Measurements from ENCODE around the gene SLC35A3.
"Not testable (repeated sequence)": the region's sequence is repeated elsewhere in the genome, so short reads cannot be mapped to it uniquely, and the experiment has no call there.

Gene SLC35A3

DNA sequence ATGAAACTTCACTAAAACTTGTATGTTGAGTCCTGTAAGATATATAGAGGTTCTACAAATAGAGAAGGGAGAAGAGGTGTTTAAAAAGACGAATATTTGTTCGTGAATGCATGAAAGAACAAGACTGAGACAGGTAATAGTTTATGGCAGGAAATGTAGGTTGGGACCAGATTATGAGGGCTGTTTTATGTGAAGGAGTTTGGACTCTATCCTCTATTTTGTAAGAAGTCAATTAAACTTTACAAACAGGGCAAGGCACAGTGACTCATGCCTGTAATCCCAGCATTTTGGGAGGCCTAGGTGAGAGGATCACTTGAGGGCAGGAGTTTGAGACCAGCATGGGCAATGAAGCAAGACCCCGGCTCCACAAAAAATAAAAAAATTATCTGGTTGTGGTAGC lies 5.7 kb downstream of the SLC35A3 start:
- no peak for DNase-seq

DNA sequence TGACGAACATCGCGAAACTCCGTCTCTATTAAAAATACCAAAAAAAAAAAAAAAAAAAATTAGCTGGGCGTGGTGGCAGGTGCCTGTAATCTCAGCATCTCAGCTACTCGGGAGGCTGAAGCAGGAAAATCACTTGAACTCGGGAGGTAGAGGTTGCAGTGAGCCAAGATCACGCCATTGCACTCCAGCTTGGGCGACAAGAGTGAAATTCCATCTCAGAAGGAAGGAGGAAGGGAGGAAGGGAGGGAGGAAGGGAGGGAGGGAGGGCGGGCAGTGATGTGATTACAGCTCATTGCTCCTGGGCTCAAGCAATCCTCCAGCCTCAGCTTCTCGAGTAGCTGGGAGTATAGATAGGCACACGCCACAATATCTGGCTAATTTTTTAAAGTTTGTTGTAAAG lies 7.5 kb downstream of the SLC35A3 start:
- DNase-seq = not testable (repeated sequence)

DNA sequence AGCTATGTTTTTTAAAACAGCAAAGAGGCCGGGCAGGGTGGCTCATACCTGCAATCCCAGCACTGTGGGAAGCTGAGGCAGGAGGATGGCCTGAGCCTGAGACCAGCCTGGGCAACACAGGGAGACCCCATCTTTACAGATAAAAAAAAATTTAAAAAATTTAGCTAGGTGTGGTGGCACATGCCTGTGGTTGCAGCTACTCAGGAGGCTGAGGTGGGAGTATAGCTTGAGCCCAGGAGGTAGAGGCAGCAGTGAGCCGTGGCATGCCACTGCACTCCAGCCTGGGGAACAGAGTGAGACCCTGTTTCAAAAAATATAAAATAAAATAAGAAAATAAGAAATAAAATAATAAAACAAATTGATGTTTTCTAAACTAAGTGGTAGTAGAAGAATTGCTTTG lies 8.4 kb downstream of the SLC35A3 start:
- no peak for DNase-seq

DNA sequence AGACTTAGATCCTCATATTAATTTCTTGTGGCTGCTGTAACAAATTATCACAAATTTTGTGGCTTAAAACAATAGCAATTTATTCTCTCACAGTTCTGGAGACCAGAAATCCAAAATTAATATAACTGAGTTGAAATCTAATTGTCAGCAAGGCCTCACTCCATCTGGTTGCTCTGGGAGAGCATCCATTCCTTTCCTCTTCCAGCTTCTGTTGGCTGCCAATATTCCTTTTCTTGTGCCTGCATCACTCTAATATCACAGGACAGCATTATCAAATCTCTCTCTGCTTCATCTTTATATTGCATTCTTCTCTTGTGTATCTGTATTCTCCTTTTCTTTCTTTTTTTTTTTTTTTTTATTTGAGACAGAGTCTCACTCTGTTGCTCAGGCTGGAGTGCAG lies 9.3 kb downstream of the SLC35A3 start:
- no peak for DNase-seq

DNA sequence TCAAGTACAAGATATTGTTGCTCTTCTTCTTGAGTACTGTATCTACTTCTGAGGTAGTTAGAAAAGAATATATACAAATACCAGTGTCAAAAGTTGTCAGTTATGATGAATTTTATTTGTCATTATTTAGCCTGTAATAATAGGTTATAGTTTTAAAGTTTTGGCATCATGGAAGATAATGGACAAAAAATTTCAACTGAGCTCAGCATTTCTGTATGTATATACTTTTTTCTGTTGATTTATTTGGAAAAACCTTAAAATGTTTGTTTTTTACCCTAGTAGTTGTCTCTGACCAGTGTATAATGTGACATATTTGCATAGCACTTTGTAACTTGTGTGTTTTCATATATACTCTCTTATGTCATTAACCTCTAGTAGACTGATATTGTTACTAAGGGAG lies 11.1 kb downstream of the SLC35A3 start:
- DNase-seq = no peak

DNA sequence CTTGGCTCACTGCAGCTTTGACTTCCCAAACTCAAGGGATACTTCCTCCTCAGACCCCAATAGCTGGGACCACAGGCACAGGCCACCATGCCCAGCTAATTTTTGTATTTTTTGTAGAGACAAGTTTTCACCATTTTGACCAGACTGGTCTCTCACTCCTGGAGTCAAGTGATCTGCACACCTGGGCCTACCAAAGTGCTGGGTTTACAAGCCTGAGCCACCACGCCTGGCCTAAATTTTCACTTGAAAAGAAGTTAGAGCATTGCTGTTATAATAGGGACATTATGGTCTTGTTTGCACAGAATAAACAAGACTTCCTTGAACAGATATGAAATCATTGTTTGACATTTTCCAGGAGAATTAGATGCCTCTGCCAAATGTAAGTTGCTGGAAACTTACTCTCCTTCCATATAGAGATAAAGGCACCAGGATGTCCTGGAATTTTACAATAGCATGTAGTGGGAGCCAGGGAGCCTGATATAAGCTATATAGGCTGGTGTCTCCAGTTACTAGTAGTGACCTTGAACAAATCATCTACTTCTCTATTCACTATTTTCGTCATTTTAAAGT lies 16.9 kb downstream of the SLC35A3 start:
- DNase-seq = no peak

DNA sequence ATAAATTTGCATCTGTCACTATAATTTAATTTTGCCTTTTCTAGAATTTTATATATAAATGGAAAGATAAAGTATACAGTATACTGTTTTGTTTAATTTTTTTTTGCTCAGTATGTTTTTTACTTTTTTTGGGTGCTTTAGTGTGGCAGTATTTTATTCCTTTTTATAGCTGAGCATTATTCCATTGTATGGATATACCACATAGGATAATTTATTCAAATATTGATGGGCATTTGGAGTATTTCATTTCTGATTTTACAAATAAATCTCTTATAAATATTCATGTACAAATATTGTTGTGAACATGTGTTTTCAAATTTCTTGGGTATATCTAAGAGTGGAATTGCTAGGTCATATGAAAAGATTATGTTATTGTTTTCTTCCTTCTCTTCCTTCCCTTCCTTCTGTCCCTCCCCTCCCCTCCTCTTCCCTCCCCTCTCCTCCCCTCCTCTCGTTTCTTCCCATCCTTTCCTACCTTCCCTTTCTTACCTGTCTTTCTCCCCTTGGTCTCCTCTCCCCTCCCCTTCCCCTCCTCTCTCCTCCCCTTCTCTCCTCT lies 18.5 kb downstream of the SLC35A3 start:
- DNase-seq = no peak

DNA sequence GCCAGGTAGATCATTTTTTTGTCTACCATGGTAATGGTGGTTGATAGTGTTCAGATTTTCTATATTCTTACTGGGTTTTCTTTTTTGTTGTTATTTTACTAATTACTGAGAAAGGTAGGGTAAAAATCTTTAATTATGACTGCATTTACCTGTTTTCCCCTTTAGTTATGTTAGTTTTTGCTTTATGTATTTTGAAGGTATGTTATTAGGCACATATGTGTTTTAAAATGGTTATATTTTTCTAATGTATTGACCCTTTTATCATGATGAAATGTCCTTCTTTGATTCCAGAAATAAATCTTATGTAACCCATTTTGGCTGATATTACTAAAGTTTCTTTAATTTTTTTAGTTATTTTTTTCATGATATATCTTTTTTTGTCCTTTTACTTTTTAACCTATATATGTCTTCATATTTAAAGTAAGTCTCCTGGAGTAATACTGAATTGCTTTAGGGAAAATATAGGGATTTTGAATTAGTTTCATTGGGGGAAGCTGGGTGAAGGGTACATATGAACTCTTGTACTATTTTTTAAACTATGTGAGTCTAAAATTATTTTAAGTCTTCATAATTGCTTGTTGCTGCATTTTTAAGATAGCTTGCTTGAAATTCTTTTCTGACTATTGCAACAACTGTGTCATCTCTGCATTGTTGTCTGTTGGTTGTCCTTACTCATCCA lies 22.4 kb downstream of the SLC35A3 start:
- DNase-seq = no peak

DNA sequence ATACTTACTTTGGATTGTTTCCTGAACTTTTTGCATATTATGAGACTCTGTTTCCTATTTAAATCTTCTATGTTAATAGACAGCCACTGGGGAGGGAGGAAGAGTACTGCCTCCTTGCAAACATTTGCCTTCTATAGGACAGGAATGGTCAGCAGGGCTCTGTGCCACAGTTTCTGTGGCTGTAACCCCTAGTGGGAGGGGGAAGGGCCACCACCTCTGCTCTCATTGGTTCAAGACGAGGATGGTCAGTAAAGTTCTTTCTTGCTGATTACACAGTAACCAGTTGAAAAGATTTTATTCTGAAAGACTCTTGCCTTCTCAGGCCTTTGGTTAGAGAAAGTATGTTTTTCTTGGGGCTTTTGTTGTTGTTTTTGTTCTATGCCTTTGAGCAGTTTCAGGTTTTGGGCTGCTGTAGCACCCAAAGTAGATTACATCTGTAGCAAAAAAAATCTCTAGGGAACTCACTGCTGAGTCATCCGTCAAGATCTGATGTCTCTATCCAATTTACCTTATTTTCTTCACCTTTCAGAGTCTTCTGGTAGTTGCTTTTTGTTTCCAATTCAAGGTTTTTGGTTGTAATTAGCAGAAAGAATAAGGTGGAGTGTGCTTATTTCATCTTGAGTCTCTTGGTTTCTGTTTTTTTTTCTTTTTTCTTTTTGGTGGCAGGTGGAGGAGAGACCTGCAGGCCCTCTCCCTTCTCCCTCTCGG lies 23.1 kb downstream of the SLC35A3 start:
- DNase-seq = no peak

DNA sequence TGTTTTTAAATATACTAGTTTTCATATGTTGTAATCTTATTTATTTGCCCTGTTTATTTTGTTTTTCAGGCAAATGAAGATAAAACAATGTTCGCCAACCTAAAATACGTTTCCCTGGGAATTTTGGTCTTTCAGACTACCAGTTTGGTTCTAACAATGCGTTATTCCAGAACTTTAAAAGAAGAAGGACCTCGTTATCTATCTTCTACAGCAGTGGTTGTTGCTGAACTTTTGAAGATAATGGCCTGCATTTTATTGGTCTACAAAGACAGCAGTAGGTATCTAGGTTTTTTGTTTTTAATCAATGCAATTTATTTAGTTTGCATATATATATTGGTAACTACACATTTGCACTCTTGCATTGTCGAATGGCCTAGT lies 23.7 kb downstream of the SLC35A3 start:
- no peak for DNase-seq

DNA sequence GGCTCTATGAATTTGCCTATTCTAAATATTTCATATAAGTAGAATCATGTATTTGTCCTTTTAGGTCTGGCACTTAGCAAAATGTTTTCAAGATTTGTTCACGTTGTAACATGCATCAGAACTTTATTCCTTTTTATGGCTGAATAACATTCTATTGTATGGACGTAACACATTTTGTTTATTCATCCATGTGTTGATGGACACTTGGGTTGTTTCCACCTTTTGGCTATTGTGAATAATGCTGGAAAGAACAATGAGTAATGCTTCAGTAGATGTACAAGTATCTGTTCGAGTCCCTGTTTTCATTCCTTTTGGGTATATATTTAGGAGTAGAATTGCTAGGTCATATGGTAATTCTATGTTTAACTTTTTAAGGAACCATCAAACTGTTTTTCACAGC lies 24.7 kb downstream of the SLC35A3 start:
- no peak for DNase-seq

DNA sequence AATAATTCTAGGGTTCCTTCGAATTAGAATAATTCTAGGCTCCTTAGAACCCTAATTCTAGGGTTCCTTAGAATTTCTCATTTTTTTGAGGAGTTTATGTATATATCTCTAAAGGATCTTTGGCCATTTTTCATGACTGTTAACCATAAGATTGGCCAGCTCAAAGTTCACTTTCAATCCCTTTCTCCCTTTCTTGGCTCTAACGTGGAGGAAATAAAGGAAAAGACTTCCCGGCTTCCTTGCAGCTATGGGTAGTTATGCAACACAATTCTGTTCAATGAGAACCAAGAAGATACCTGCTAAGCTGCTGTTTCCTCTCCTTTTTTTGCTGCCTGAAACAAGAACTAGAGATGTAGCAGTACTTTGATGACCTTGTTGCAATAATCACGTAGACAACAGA lies 27.2 kb downstream of the SLC35A3 start:
- DNase-seq = no peak

DNA sequence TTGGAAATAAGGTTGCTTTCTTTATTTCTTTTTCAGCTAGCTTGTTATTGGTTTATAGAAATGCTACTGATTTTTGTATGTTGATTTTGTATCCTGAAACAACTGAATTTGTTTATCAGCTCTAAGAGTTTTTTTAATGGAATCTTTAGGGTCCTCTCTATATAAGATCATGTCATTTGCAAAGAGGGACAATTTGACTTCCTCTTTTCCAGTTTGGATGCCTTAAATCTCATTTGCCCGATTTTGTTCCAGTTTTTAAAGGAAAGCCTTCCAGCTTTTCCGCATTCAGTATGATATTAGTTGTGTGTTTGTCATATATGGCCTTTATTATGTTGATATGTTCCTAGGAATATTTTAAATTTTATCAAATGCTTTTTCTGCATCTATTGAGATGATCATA lies 31.7 kb downstream of the SLC35A3 start:
- no peak for DNase-seq

DNA sequence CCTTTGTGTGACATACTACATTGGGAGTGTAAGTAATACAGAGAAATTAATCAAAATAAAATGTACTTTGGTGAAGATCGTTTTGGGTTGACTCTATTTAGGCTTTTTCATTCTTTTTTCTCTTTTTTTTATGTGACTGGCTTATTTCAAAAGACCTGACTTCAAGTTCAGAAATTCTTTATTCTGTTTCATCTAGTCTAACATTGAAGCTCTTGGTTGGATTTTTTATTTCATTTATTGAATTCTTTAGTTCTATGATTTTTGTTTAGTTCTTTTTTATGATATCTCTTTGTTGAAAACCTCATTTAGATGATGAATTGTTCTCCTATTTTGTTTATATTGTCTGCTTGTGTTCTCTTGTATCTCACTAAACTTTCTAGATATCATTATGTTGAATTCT lies 35.6 kb downstream of the SLC35A3 start:
- no peak for DNase-seq

DNA sequence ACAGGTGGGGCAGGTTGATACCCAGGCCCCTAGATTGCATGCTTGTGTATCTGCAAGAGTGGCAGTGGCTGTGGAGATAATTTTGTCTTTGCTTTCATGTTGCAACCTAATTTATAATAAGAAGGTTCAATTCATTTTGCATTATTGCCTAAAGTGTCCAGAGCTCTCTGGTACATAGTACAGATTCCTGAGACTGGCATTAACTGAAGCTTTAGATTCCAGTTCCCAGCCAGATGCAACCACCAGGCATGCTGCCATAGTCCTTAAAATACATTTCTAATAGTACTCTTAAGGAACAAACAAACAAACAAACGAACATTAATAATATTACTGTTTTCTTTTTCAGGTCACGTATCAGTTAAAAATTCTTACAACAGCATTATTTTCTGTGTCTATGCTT lies 36.9 kb downstream of the SLC35A3 start:
- DNase-seq = no peak

DNA sequence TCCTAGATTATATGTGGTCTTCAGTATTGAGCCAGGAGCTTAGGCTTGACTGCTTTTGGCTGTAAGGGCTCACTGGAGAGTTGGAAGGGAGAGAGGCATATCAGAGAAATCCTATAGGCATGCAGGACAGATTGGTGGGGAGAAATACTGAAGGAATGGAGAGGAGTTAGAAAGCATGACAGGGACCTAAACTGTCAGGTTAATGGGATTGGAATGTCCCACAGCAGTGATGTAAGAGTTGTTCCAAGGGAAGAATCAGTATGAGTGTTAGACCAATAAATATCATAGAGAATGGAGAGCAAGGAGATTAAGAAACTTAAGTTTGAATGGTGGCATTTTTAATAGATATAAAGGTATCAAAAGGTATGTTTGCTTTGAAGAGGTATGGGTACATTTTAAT lies 39.7 kb downstream of the SLC35A3 start:
- DNase-seq = no peak

DNA sequence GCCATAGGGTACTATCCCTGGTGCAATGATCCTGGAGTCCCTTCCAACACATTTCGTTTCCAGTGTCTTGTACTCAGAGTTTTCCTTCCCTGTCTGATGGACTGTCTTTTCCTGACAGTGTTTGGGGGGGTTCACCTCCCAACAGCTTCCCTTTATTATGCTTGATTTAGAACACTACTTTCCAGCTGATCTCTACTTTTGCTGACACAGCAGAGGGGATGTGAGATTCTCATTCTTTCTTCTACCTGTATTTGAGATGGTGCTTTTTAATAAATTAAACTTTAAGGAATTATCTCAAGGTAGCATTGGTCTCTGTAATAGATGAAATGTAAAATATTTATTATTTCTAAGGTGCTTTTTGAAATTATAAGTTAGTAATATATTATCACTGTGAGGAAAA lies 41.0 kb downstream of the SLC35A3 start:
- DNase-seq = no peak

DNA sequence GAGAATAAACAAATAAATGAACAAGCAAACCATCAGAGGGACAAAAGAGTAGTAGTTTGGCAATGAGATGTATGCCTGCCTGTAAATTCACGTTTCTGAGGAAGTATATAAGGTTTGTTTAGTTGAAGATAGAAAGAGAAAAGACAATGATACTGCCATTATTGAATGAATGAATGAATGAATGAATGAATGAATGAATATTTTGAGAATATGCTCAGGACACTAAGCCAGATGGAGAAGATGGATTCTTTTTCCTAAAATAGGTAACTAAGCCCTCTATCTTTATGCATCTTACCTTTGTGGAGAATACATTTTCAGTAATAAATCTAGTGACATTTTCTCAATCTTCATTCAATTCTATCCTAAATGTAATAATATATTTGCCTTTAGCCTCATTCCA lies 49.4 kb downstream of the SLC35A3 start:
- no peak for DNase-seq

DNA sequence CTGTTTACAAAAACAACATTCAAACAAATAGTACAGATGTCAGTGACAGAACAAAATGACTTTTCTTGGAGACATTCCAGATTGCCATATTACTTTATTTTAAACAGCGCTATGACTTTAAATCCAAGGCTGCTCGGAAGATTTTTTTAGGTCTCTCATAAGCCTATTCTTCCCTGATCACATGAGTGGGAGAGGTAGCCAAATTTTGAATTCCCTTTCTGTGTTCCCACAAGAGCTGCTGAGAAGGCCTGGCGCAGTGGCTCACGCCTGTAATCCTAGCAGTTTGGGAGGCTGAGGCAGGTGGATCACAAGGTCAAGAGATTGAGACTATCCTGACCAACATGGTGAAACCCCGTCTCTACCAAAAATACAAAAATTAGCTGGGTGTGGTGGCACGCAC lies 53.7 kb downstream of the SLC35A3 start:
- DNase-seq = no peak

DNA sequence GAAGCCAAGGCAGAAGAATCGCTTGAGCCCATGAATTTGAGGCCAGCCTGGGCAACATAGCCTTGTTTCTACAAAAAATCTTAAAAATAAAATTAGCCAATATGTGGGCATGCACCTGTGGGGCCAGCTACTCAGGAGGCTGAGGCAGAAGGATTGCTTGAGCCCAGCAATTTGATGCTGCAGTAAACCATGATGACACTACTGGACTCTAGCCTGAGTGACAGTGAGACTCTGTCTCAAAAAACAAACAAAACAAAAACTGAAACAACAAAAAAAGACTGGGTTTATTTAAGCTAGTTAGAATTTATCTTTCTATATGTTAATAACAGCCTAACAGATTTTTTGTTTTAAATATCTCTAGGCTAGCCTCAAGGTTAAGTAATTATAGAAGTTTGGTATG lies 57.4 kb downstream of the SLC35A3 start:
- DNase-seq = no peak

DNA sequence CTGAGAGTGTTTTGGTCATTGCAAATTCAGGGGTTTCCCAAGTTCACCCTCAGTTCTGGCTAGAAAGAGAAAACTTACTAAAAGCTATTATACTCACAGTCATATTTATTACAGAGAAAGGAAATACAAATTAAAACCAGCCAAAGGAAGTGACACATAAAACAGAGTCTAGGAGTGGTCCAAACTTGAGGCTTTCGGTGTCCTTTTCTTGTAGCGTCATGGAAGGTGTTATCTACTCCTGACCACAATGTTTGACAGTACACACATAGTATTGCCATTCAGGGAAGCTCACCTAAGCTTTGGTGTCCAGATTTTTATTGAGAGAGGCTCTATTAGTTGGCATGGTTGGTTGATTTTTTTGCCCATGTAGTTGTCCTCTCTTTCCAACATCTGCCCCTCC lies 59.0 kb downstream of the SLC35A3 start:
- no peak for DNase-seq

DNA sequence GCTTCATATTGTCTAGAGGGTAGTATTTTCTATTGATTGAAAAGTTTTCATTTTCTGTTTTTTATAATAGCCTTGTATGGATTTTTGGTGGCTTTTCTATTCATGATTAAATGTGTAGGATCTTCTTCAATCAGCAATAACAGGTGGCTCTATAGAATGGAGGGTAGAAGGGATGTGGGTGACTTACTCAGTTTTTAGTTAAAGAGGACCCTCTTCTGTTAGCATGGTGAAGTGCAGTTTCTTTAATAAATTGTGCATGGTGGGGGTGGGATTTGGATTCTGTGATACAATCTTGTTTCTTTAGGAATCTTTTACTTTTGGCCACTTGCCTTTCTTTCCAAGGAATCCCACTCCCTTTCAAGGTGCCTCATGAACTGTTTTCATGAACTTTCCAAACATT lies 64.7 kb downstream of the SLC35A3 start:
- DNase-seq = no peak

DNA sequence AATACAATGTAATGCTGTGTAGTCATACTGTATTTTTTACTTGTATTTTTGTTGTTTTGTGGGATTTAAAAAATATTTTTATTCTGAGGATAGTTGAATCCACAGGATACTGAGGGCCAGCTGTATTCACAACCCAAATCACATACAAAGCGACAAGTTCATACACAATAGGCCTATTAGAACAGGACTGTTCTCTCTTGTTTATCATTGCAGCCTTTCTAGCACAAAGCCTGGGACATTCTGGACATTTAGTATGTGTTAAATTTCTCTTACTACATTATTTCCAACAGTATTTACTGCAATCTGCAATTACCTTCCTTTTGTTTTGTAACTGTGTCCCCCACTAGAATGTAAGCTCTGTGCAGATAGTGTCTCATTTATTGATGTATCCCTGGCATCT lies 65.4 kb downstream of the SLC35A3 start:
- no peak for DNase-seq

Measured in NCI-H510A (cell line).